Body of pancreas (tissue), 4 donors: Measurements from ENCODE around the gene VTN.

Experiments used
- POLR2A ChIP-seq, 3 donors: fragments of 450-650 bp; IDR thresholded peaks; one replicate each; pipeline ENCODE4 v1.6.1; 2016; ENCODE audit warnings: antibody characterized with exemption in 3 of 3, mild to moderate bottlenecking in 2 of 3
- TF ChIP-seq, protein P1 (sequence below), 7 experiments: fragments of 450-650 bp in 4 of 7; fragments of 200-600 bp in 3 of 7; sonication (generic) in 3 of 7; IDR thresholded peaks; one replicate each; pipeline ENCODE4 v1.5.1; 2016 to 2019; ENCODE audit warnings: antibody characterized with exemption in 7 of 7

- TF ChIP-seq, protein P1, sequence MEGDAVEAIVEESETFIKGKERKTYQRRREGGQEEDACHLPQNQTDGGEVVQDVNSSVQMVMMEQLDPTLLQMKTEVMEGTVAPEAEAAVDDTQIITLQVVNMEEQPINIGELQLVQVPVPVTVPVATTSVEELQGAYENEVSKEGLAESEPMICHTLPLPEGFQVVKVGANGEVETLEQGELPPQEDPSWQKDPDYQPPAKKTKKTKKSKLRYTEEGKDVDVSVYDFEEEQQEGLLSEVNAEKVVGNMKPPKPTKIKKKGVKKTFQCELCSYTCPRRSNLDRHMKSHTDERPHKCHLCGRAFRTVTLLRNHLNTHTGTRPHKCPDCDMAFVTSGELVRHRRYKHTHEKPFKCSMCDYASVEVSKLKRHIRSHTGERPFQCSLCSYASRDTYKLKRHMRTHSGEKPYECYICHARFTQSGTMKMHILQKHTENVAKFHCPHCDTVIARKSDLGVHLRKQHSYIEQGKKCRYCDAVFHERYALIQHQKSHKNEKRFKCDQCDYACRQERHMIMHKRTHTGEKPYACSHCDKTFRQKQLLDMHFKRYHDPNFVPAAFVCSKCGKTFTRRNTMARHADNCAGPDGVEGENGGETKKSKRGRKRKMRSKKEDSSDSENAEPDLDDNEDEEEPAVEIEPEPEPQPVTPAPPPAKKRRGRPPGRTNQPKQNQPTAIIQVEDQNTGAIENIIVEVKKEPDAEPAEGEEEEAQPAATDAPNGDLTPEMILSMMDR (IDR thresholded peaks at IDR 0.05): no peak
- TF ChIP-seq POLR2A (IDR thresholded peaks at IDR 0.05): no peak
Measured at GRCh38 chr17:28350271-28350670, 19.8 kb downstream of the VTN start.
